Measurements from ENCODE around the gene ARHGEF19. TPM values are rescaled to one million over a fixed set of nuclear protein-coding genes. Genes with fewer than 3 reads are reported as not detected.

The ARHGEF19 gene
- total and polyA plus RNA-seq, 2 of the 13 experiments (the other 11 are each of a cell fraction or from before 2014, with no cell fraction given) = 1.7 to 1.8 TPM

- TF ChIP-seq HBP1 (CRISPR knock-in tag; IDR thresholded peaks at IDR 0.05; ENCODE audit: low read depth) = 0 out of 2 replicates have a peak, but pooled peaks have one; percentile 68
- TF ChIP-seq, protein P1, sequence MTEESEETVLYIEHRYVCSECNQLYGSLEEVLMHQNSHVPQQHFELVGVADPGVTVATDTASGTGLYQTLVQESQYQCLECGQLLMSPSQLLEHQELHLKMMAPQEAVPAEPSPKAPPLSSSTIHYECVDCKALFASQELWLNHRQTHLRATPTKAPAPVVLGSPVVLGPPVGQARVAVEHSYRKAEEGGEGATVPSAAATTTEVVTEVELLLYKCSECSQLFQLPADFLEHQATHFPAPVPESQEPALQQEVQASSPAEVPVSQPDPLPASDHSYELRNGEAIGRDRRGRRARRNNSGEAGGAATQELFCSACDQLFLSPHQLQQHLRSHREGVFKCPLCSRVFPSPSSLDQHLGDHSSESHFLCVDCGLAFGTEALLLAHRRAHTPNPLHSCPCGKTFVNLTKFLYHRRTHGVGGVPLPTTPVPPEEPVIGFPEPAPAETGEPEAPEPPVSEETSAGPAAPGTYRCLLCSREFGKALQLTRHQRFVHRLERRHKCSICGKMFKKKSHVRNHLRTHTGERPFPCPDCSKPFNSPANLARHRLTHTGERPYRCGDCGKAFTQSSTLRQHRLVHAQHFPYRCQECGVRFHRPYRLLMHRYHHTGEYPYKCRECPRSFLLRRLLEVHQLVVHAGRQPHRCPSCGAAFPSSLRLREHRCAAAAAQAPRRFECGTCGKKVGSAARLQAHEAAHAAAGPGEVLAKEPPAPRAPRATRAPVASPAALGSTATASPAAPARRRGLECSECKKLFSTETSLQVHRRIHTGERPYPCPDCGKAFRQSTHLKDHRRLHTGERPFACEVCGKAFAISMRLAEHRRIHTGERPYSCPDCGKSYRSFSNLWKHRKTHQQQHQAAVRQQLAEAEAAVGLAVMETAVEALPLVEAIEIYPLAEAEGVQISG (CRISPR knock-in tag; IDR thresholded peaks at IDR 0.05) = peak; percentile 60; the same call in 1 of the 2 replicates
- peak; percentile 96 for TF ChIP-seq ADNP (CRISPR knock-in tag; IDR thresholded peaks at IDR 0.05)
- TF ChIP-seq, protein P2, sequence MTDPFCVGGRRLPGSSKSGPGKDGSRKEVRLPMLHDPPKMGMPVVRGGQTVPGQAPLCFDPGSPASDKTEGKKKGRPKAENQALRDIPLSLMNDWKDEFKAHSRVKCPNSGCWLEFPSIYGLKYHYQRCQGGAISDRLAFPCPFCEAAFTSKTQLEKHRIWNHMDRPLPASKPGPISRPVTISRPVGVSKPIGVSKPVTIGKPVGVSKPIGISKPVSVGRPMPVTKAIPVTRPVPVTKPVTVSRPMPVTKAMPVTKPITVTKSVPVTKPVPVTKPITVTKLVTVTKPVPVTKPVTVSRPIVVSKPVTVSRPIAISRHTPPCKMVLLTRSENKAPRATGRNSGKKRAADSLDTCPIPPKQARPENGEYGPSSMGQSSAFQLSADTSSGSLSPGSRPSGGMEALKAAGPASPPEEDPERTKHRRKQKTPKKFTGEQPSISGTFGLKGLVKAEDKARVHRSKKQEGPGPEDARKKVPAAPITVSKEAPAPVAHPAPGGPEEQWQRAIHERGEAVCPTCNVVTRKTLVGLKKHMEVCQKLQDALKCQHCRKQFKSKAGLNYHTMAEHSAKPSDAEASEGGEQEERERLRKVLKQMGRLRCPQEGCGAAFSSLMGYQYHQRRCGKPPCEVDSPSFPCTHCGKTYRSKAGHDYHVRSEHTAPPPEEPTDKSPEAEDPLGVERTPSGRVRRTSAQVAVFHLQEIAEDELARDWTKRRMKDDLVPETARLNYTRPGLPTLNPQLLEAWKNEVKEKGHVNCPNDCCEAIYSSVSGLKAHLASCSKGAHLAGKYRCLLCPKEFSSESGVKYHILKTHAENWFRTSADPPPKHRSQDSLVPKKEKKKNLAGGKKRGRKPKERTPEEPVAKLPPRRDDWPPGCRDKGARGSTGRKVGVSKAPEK (CRISPR knock-in tag; IDR thresholded peaks at IDR 0.05; ENCODE audit: borderline replicate concordance) = no peak
- 0 out of 2 replicates have a peak, but pooled peaks have one; percentile 15 for TF ChIP-seq HMGXB3 (CRISPR knock-in tag; IDR thresholded peaks at IDR 0.05; ENCODE audit: borderline replicate concordance)
- peak; percentile 62 for TF ChIP-seq ARID3A (IDR thresholded peaks at IDR 0.05; ENCODE audit: low read depth, low read length)
- TF ChIP-seq IRF2 (CRISPR knock-in tag; IDR thresholded peaks at IDR 0.05) = peak; percentile 16; the same call in 1 of the 2 replicates
- no peak for TF ChIP-seq SP140L (CRISPR knock-in tag; IDR thresholded peaks at IDR 0.05; ENCODE audit: borderline replicate concordance)
- TF ChIP-seq, protein P3, sequence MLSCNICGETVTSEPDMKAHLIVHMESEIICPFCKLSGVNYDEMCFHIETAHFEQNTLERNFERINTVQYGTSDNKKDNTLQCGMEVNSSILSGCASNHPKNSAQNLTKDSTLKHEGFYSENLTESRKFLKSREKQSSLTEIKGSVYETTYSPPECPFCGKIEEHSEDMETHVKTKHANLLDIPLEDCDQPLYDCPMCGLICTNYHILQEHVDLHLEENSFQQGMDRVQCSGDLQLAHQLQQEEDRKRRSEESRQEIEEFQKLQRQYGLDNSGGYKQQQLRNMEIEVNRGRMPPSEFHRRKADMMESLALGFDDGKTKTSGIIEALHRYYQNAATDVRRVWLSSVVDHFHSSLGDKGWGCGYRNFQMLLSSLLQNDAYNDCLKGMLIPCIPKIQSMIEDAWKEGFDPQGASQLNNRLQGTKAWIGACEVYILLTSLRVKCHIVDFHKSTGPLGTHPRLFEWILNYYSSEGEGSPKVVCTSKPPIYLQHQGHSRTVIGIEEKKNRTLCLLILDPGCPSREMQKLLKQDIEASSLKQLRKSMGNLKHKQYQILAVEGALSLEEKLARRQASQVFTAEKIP (CRISPR knock-in tag; IDR thresholded peaks at IDR 0.05; ENCODE audit: borderline replicate concordance) = no peak
- no peak for TF ChIP-seq ZNF232 (CRISPR knock-in tag; IDR thresholded peaks at IDR 0.05; ENCODE audit: borderline replicate concordance)
- 0 out of 2 replicates have a peak, but pooled peaks have one; percentile 48 for TF ChIP-seq KLF6 (CRISPR knock-in tag; IDR thresholded peaks at IDR 0.05)
Observed at GRCh38 chr1:16178596-16179497, 33.6 kb downstream of the ARHGEF19 start (continued).

All from HepG2 (cell line).